ENCODE measurements around the gene IL1RAPL1. TPM values are rescaled to one million over a fixed set of nuclear protein-coding genes. Genes with fewer than 3 reads are reported as not detected.

Gene IL1RAPL1
- total RNA-seq, 4 donors from 2014 or later = 0.24 to 6.2 TPM; not detected in 2

GRCh38 chrX:28552882-28553829 is 34.1 kb upstream of the IL1RAPL1 start:
- intact Hi-C loops (cut with DNase I; ENCODE audit: low total_unique reads) = no loop called here
- H3K9me3 ChIP-seq = no peaks in the 10 kb centered on the region
- H3K4me3 ChIP-seq = no peak overlapping the region
- TF ChIP-seq CTCF (IDR thresholded peaks at IDR 0.05) (no peak), POLR2A (IDR thresholded peaks at IDR 0.05) (no peak)
- no peaks in the 10 kb centered on the region for H3K36me3 ChIP-seq
- no peak overlapping the region for H3K27ac ChIP-seq
- DNase-seq = no peak
- H3K4me1 ChIP-seq = no peaks in the 10 kb centered on the region
- no peaks in the 10 kb centered on the region for H3K27me3 ChIP-seq

GRCh38 chrX:28576117-28576516 is 11.1 kb upstream of the IL1RAPL1 start:
- no peak for TF ChIP-seq CTCF (IDR thresholded peaks at IDR 0.05)
- TF ChIP-seq POLR2A (IDR thresholded peaks at IDR 0.05) = no peak
- no peaks in the 10 kb centered on the region for H3K4me1 ChIP-seq

GRCh38 chrX:28581522-28581921 is 5.7 kb upstream of the IL1RAPL1 start:
- intact Hi-C loops (cut with DNase I; ENCODE audit: low total_unique reads) = no loop called here
- Histone ChIP-seq H3K4me3 (no peak overlapping the region), H3K27ac (no peak overlapping the region), H3K9me3 (no peaks in the 10 kb centered on the region), H3K4me1 (no peaks in the 10 kb centered on the region), H3K36me3 (no peaks in the 10 kb centered on the region), H3K27me3 (no peaks in the 10 kb centered on the region)
- no peak for DNase-seq
- no peak for TF ChIP-seq CTCF (IDR thresholded peaks at IDR 0.05)
- TF ChIP-seq POLR2A (IDR thresholded peaks at IDR 0.05) = no peak

More at GRCh38 chrX:28576117-28576516, 11.1 kb upstream of the IL1RAPL1 start:
- intact Hi-C loops (cut with DNase I; ENCODE audit: low total_unique reads) = no loop called here
- H3K27ac ChIP-seq = no peak overlapping the region
- no peaks in the 10 kb centered on the region for H3K36me3 ChIP-seq
- no peak for DNase-seq
- H3K27me3 ChIP-seq = no peaks in the 10 kb centered on the region
- no peaks in the 10 kb centered on the region for H3K9me3 ChIP-seq
- no peak overlapping the region for H3K4me3 ChIP-seq

- no peaks in the 10 kb centered on the region for H3K9me3 ChIP-seq
- no peak overlapping the region for H3K27ac ChIP-seq
- H3K27me3 ChIP-seq = no peaks in the 10 kb centered on the region
- DNase-seq = no peak
- no peak for TF ChIP-seq POLR2A (IDR thresholded peaks at IDR 0.05)
- no peak for TF ChIP-seq CTCF (IDR thresholded peaks at IDR 0.05)
- H3K4me1 ChIP-seq = no peaks in the 10 kb centered on the region
- intact Hi-C loops (cut with DNase I; ENCODE audit: low total_unique reads) = no loop called here
- no peaks in the 10 kb centered on the region for H3K36me3 ChIP-seq
- H3K4me3 ChIP-seq = no peak overlapping the region
These were observed 4.7 kb upstream of the IL1RAPL1 start for GRCh38 chrX:28582511-28582910.

- Histone ChIP-seq H3K4me1 (no peaks in the 10 kb centered on the region), H3K27me3 (no peaks in the 10 kb centered on the region), H3K4me3 (no peak overlapping the region), H3K36me3 (no peaks in the 10 kb centered on the region), H3K27ac (no peak overlapping the region), H3K9me3 (no peaks in the 10 kb centered on the region)
- TF ChIP-seq POLR2A (IDR thresholded peaks at IDR 0.05) = no peak
- no peak for TF ChIP-seq CTCF (IDR thresholded peaks at IDR 0.05)
- intact Hi-C loops (cut with DNase I; ENCODE audit: low total_unique reads) = no loop called here
- no peak for DNase-seq
These were observed 3.2 kb upstream of the IL1RAPL1 start for GRCh38 chrX:28584025-28584424.
